SK-N-MC (cell line): ENCODE data around the gene HUWE1.

ENCODE experiments used
- EZH2 ChIP-seq: fragments of 200-600 bp; sonication (generic); IDR thresholded peaks from one replicate; pipeline ENCODE4 v1.6.1; 2017; ENCODE audit warnings: antibody characterized with exemption
- FOXP2 ChIP-seq: optimal IDR thresholded peaks from 2 replicates; pipeline ENCODE3; 2011; ENCODE audit warnings: mild to moderate bottlenecking, moderate library complexity; ENCODE audit not compliant: insufficient read depth; ENCODE audit errors: extremely low read length, control extremely low read depth
- POLR2AphosphoS5 ChIP-seq: IDR thresholded peaks from 2 replicates; pipeline ENCODE4 v1.6.1; 2012; ENCODE audit warnings: mild to moderate bottlenecking, low read depth, low read length, borderline replicate concordance

- TF ChIP-seq POLR2AphosphoS5, result no peak
- no peak for TF ChIP-seq EZH2
- TF ChIP-seq FOXP2, result no peak
These were observed 203.1 kb downstream of the HUWE1 start for GRCh38 chrX:53483416-53483815.
